Brain microvascular endothelial cell (primary cell): Measurements from ENCODE around the gene CHD9NB.

Source experiments
- DNase-seq: peaks from one replicate; pipeline ENCODE4 v3.0.0-alpha.2; 2020
- H3K27ac ChIP-seq: fragments of 250-450 bp; sonication (Bioruptor Pico); 2 replicates; pipeline ENCODE4 v1.5.1; 2020; ENCODE audit warnings: mild to moderate bottlenecking, moderate library complexity
- H3K27me3 ChIP-seq: fragments of 250-450 bp; sonication (Bioruptor Pico); replicated peaks from 2 replicates; pipeline ENCODE4 v1.5.1; 2020; ENCODE audit warnings: mild to moderate bottlenecking
- H3K36me3 ChIP-seq: fragments of 250-450 bp; sonication (Bioruptor Pico); replicated peaks from 2 replicates; pipeline ENCODE4 v1.5.1; 2020; ENCODE audit warnings: mild to moderate bottlenecking
- H3K4me3 ChIP-seq: 2 replicates; pipeline ENCODE4 v1.5.1; 2011; ENCODE audit warnings: low read depth, mild to moderate bottlenecking, control low read depth, low read length, moderate library complexity
- in situ Hi-C: cut with HindIII; loops from 2 replicates; pipeline ENCODE4 v1.10.0; 2017; ENCODE audit warnings: low sequenced_read_pairs, low pct_ligation_motif_present
- TF ChIP-seq, protein P1 (sequence below): IDR thresholded peaks from 2 replicates; pipeline ENCODE4 v1.5.1; 2011; ENCODE audit warnings: low read depth, mild to moderate bottlenecking, moderate library complexity, low read length, control low read depth, inconsistent platforms; ENCODE audit errors: missing control alignments

Gene CHD9NB

DNA sequence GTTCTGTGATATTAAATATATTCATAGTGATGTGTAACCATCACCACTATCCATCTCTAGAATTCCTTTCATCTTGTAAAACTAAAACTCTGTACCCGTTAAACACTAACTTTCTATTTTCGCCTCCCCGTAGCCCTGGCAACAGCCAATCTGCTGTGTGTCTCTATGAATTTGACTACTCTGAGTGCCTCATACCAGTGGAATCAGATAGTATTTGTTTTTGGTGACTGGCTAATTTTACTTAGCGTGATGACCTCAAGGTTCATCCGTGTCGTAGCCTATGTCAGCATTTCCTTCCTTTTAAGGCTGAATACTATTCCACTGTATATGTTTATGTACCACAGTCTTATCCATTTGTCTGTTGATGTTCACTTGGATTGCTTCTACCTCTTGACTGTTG is 20.3 kb upstream of the CHD9NB start:
- TF ChIP-seq, protein P1, sequence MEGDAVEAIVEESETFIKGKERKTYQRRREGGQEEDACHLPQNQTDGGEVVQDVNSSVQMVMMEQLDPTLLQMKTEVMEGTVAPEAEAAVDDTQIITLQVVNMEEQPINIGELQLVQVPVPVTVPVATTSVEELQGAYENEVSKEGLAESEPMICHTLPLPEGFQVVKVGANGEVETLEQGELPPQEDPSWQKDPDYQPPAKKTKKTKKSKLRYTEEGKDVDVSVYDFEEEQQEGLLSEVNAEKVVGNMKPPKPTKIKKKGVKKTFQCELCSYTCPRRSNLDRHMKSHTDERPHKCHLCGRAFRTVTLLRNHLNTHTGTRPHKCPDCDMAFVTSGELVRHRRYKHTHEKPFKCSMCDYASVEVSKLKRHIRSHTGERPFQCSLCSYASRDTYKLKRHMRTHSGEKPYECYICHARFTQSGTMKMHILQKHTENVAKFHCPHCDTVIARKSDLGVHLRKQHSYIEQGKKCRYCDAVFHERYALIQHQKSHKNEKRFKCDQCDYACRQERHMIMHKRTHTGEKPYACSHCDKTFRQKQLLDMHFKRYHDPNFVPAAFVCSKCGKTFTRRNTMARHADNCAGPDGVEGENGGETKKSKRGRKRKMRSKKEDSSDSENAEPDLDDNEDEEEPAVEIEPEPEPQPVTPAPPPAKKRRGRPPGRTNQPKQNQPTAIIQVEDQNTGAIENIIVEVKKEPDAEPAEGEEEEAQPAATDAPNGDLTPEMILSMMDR, result no peak

DNA sequence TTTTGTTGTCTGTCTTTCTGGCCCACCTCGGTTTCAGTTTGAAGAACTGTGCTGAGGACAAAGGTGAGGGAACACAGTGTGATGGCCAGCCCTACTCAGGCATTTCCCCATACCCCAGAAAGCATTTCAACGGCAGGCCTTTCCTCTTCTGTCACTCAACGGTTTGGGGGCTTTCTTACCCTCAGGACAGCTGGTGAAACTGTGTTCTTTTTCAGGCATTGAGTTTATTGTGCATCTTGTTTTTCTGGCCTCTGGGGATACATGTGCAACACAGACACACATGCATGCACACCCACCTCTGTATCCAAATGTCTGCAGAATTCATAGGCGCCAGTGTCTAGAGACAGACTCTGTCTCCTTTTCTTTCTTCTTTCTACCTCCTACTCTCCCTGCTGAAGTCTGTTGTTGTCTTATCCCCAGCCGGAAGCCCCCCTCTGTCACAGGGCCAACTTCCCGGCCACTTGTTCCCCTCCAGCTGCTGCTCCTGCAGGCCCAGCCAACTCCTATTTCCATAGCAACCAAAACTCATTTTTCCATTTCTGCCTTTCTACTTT is 19.1 kb upstream of the CHD9NB start:
- H3K27me3 ChIP-seq, result no peaks in the 10 kb centered on the region
- H3K36me3 ChIP-seq, result peaks cover 3% of the 10 kb centered on the region
- no peak overlapping the region for H3K27ac ChIP-seq
- TF ChIP-seq, protein P1, result no peak
- DNase-seq, result no peak
- no peak overlapping the region for H3K4me3 ChIP-seq
- in situ Hi-C loops, result no loop called here

More for the DNA sequence above, 20.3 kb upstream of the CHD9NB start:
- Histone ChIP-seq H3K27ac (no peak overlapping the region), H3K27me3 (no peaks in the 10 kb centered on the region), H3K36me3 (peaks cover 3% of the 10 kb centered on the region), H3K4me3 (no peak overlapping the region)
- in situ Hi-C loops, result no loop called here
- DNase-seq, result no peak

DNA sequence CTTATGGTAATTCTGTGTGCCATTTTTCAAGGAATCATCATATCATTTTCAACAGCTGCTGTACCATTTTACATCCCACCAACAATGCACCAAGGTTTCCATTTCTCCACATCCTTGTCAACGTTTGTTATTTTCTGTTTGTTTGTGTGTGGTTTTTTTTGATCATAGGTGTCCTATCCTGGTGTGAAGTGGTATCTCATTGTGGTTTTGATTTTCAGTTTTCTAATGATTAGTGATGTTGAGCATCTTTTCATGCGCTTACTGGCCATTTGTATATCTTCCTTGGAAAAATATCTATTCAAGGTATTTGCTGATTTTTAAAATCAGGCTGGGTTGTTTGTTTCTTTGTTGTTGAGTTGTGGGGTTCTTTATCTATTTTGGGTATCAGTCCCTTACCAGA is 17.1 kb upstream of the CHD9NB start:
- Histone ChIP-seq H3K36me3 (peaks cover 3% of the 10 kb centered on the region), H3K27ac (no peak overlapping the region), H3K4me3 (no peak overlapping the region), H3K27me3 (no peaks in the 10 kb centered on the region)
- in situ Hi-C loops, result no loop called here
- no peak for DNase-seq
- TF ChIP-seq, protein P1, result no peak

DNA sequence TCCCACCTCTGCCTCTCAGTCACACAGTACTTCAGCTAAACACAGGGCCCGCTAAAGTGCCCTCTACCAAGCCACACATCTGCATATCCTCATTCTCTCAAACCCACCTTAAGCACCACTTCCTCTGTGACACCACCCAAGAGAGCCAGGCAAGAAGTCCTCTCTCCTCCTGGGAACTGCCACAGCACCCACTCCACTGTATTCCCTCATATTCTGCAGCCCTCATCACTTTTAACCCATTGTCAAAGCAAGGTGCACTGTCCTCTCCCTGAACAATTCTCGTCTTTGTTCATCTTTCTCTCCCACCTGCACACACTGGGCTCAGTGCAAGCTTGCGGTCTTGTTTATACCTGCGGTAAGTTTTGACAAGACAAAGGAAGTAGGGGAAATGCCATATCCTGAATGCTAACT is 15.7 kb upstream of the CHD9NB start:
- no peak overlapping the region for H3K27ac ChIP-seq
- no peak overlapping the region for H3K4me3 ChIP-seq
- peaks cover 3% of the 10 kb centered on the region for H3K36me3 ChIP-seq
- no peak for DNase-seq
- TF ChIP-seq, protein P1, result no peak
- no peaks in the 10 kb centered on the region for H3K27me3 ChIP-seq
- in situ Hi-C loops, result no loop called here

DNA sequence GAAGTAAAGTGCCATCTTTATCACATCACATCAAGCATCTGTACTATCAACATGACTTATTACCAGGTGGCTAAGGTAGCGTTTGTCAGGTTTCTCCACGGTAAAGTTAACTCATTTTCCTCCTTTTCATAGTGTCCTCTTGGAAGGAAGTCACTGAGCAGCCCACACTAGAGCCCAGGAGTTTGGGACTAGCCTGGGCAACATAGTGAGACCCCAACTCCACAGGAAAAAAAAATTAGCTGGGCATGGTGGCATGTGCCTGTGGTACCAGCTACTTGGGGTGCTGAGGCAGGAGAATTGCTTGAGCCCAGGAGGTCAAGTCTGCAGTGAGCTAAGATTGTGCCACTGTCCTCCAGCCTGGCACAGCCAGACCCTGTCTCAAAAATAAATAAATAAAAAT is 15.0 kb upstream of the CHD9NB start:
- no peaks in the 10 kb centered on the region for H3K27me3 ChIP-seq
- no peak for DNase-seq
- in situ Hi-C loops, result no loop called here
- TF ChIP-seq, protein P1, result no peak
- H3K4me3 ChIP-seq, result no peak overlapping the region
- H3K27ac ChIP-seq, result no peak overlapping the region
- H3K36me3 ChIP-seq, result peaks cover 3% of the 10 kb centered on the region

DNA sequence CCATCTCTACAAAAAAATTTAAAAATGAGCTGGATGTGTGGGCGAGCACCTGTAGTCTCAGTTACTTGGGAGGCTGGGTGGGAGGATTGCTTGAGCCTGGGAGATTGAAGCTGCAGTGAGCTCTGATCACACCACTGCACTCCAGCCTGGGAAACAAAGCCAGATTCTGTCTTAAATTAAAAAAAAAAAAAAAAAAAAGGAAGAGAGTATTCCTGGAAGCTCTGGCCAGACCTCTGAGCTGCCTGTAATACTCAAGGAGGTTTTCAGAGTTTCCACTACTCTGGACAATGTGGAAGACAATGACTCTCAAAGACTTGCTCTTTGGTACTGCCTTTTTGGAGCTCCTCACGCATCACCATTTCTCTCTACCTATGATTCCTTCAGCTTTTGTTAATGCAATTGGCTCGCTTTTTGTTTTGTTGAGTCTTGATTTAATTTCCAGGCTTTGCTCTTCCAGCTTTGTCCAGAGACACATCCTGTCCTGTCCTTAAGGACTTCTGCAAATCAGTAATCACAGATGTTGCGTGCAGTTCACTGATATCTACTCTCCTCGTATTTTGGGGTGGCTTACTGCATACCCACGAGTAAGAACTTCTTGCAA is 12.9 kb upstream of the CHD9NB start:
- in situ Hi-C loops, result no loop called here
- Histone ChIP-seq H3K4me3 (no peak overlapping the region), H3K27ac (no peak overlapping the region), H3K27me3 (no peaks in the 10 kb centered on the region), H3K36me3 (peaks cover 3% of the 10 kb centered on the region)
- no peak for DNase-seq
- TF ChIP-seq, protein P1, result no peak
